ENCODE results near the gene CEP57L1.
"Not testable (repeated sequence)": the region's sequence is repeated elsewhere in the genome, so short reads cannot be mapped to it uniquely, and the experiment has no call there.

The CEP57L1 gene

GRCh38 chr6:109073344-109074132 is 21.8 kb upstream of the CEP57L1 start:
- peak; percentile 71 for DNase-seq (ENCODE audit: low read depth)

GRCh38 chr6:109074133-109074415 is 21.2 kb upstream of the CEP57L1 start:
- DNase-seq (ENCODE audit: low read depth) = no peak

GRCh38 chr6:109075934-109076333 is 19.4 kb upstream of the CEP57L1 start:
- DNase-seq (ENCODE audit: low read depth) = peak; percentile 74

GRCh38 chr6:109076377-109076776 is 18.9 kb upstream of the CEP57L1 start:
- DNase-seq (ENCODE audit: low read depth) = peak; percentile 25

GRCh38 chr6:109079981-109080380 is 15.3 kb upstream of the CEP57L1 start:
- DNase-seq (ENCODE audit: low read depth) = no peak

GRCh38 chr6:109081026-109081425 is 14.3 kb upstream of the CEP57L1 start:
- DNase-seq (ENCODE audit: low read depth) = no peak

GRCh38 chr6:109081516-109082187 is 13.7 kb upstream of the CEP57L1 start:
- DNase-seq (ENCODE audit: low read depth) = no peak

- no peak for DNase-seq (ENCODE audit: low read depth)
Measured at GRCh38 chr6:109082188-109082577, 13.1 kb upstream of the CEP57L1 start.

GRCh38 chr6:109083657-109084056 is 11.7 kb upstream of the CEP57L1 start:
- DNase-seq (ENCODE audit: low read depth) = no peak

- DNase-seq (ENCODE audit: low read depth) = not testable (repeated sequence)
Measured at GRCh38 chr6:109084146-109084545, 11.2 kb upstream of the CEP57L1 start.

- no peak for DNase-seq (ENCODE audit: low read depth)
Measured at GRCh38 chr6:109087661-109088264, 7.5 kb upstream of the CEP57L1 start.

- DNase-seq (ENCODE audit: low read depth) = no peak
Measured at GRCh38 chr6:109088995-109089394, 6.3 kb upstream of the CEP57L1 start.

- no peak for DNase-seq (ENCODE audit: low read depth)
Measured at GRCh38 chr6:109091314-109092024, 3.8 kb upstream of the CEP57L1 start.

GRCh38 chr6:109092074-109092473 is 3.2 kb upstream of the CEP57L1 start:
- no peak for DNase-seq (ENCODE audit: low read depth)

GRCh38 chr6:109093732-109094415 is 1.4 kb upstream of the CEP57L1 start:
- no peak for DNase-seq (ENCODE audit: low read depth)

GRCh38 chr6:109094416-109095035 is 781 bp upstream of the CEP57L1 start, which contains the start of gene SESN1:
Gene SESN1 (minus strand): TSS chr6:109094846. CDS start chr6:109094073, 773 bp downstream.
- DNase-seq (ENCODE audit: low read depth) = peak; percentile 99

GRCh38 chr6:109095835-109096084 is 453 bp downstream of the CEP57L1 start:
- DNase-seq (ENCODE audit: low read depth) = no peak

GRCh38 chr6:109096208-109096607 is 901 bp downstream of the CEP57L1 start:
- no peak for DNase-seq (ENCODE audit: low read depth)

- no peak for DNase-seq (ENCODE audit: low read depth)
Measured at GRCh38 chr6:109097661-109098060, 2.4 kb downstream of the CEP57L1 start.

GRCh38 chr6:109102762-109103161 is 7.5 kb downstream of the CEP57L1 start:
- no peak for DNase-seq (ENCODE audit: low read depth)

GRCh38 chr6:109103942-109104341 is 8.6 kb downstream of the CEP57L1 start:
- DNase-seq (ENCODE audit: low read depth) = peak; percentile 5

- DNase-seq (ENCODE audit: low read depth) = no peak
Measured at GRCh38 chr6:109104512-109104911, 9.2 kb downstream of the CEP57L1 start.
